GM12892 (cell line): ENCODE data around the gene NFE2L3.

Experiments
- POLR2A ChIP-seq: IDR thresholded peaks from 2 replicates; pipeline ENCODE4 v1.6.1; 2011; ENCODE audit warnings: low read depth, low read length, control low read depth
- TAF1 ChIP-seq: IDR thresholded peaks from 2 replicates; pipeline ENCODE4 v1.6.1; 2011; ENCODE audit warnings: low read depth, mild to moderate bottlenecking, control low read depth, low read length, borderline replicate concordance

GRCh38 chr7:26212921-26213718 is 61.1 kb downstream of the NFE2L3 start:
- TF ChIP-seq TAF1, result no peak
- peak; percentile 56; the same call in 1 of the 2 replicates for TF ChIP-seq POLR2A
